HepG2 (cell line): ENCODE measurements around the gene TOLLIP. TPM values are rescaled to one million over a fixed set of nuclear protein-coding genes. Genes with fewer than 3 reads are reported as not detected.

Experiments
- ATAC-seq: fragments of 200-7000 bp; cut with Tn5 transposase; 3 replicates; pipeline ENCODE4 v1.9.1; 2020; ENCODE audit warnings: mild to moderate bottlenecking, moderate library complexity
- BruUV-seq: library from RNA; stranded (reverse); fragments of 400-500 nt; replicated peaks from 2 replicates; lab custom pipeline; 2021; lab: Mats Ljungman, UMichigan
- CTCF ChIA-PET: fragments of 300-600 bp; formaldehyde crosslinking; extraction: SDS; loops from one replicate; lab custom pipeline; 2021; ENCODE audit warnings: low total read pairs, inconsistent platforms, low intra/inter-chr PET ratio; lab: Yijun Ruan, JAX
- POLR2A ChIA-PET: fragments of 350-600 bp; sonication (Branson Sonifier 250); formaldehyde crosslinking; loops from one replicate; lab custom pipeline; 2020; ENCODE audit warnings: antibody characterized with exemption, inconsistent platforms; lab: Yijun Ruan, JAX
- DNase-seq: peaks from one replicate; pipeline ENCODE4 v3.0.0-alpha.2; 2015; ENCODE audit warnings: low spot score
- FAIRE-seq: peaks from 3 replicates; lab custom pipeline; 2011; peaks lifted over from hg19 to GRCh38; lab: Jason Lieb, UNC
- H2AFZ ChIP-seq: one replicate; pipeline ENCODE4 v1.6.1; 2011; ENCODE audit warnings: low read length, inconsistent platforms
- H3K27ac ChIP-seq: fragments of 300-600 bp; 3 replicates; pipeline ENCODE4 v1.8.0; 2011; ENCODE audit warnings: mixed run types, mild to moderate bottlenecking, mixed read lengths, low read length, inconsistent platforms; ENCODE audit not compliant: insufficient read depth; ENCODE audit errors: extremely low read length
- H3K27me3 ChIP-seq, 2 experiments: fragments of 200-600 bp in 1 of 2; 2 replicates in 1 of 2; 3 replicates in 1 of 2; pipeline versions ENCODE4 v1.6.0 to v1.8.0; 2011; ENCODE audit warnings: low read length in 2 of 2, mild to moderate bottlenecking in 2 of 2, moderate library complexity in 2 of 2, inconsistent platforms in 1 of 2; ENCODE audit not compliant: insufficient read depth in 2 of 2, control insufficient read depth in 1 of 2
- H3K36me3 ChIP-seq, 2 experiments: fragments of 200-600 bp in 1 of 2; replicated peaks in 1 of 2; 2 replicates in 1 of 2; 3 replicates in 1 of 2; pipeline versions ENCODE4 v1.5.1 to v1.8.0; 2011; ENCODE audit warnings: low read length in 2 of 2, inconsistent platforms in 1 of 2; ENCODE audit not compliant: insufficient read depth in 2 of 2, control insufficient read depth in 1 of 2
- H3K4me1 ChIP-seq: 2 replicates; pipeline ENCODE4 v1.5.1; 2012; ENCODE audit warnings: low read length, inconsistent platforms; ENCODE audit not compliant: insufficient read depth
- H3K4me2 ChIP-seq: 2 replicates; pipeline ENCODE4 v1.6.0; 2011; ENCODE audit warnings: low read depth, low read length, inconsistent platforms
- H3K4me3 ChIP-seq, 3 experiments: fragments of 200-600 bp in 1 of 3; sonication (generic), shearing (Covaris generic) in 1 of 3; replicated peaks in 1 of 3; 2 replicates each; pipeline ENCODE4 v1.5.1; 2011 to 2016; ENCODE audit warnings: low read length in 3 of 3, inconsistent platforms in 2 of 3, low read depth in 2 of 3, mild to moderate bottlenecking in 2 of 3, control low read depth in 1 of 3, mixed read lengths in 1 of 3; ENCODE audit not compliant: insufficient read depth in 1 of 3
- H3K79me2 ChIP-seq: one replicate; pipeline ENCODE4 v1.6.1; 2011; ENCODE audit warnings: low read length, inconsistent platforms; ENCODE audit not compliant: insufficient read depth
- H3K9ac ChIP-seq: 2 replicates; pipeline ENCODE4 v1.6.0; 2011; ENCODE audit warnings: mild to moderate bottlenecking, low read depth, low read length, inconsistent platforms; ENCODE audit not compliant: insufficient read depth
- H3K9me3 ChIP-seq: 2 replicates; pipeline ENCODE4 v1.5.1; 2012; ENCODE audit warnings: mild to moderate bottlenecking, low read length
- H4K20me1 ChIP-seq: 2 replicates; pipeline ENCODE4 v1.6.0; 2011; ENCODE audit warnings: inconsistent platforms, mild to moderate bottlenecking, low read length, moderate library complexity; ENCODE audit not compliant: insufficient read depth
- ADNP ChIP-seq: sonication (generic); formaldehyde crosslinking; IDR thresholded peaks from 2 replicates; pipeline ENCODE4 v1.4.0; 2020; ENCODE audit warnings: missing genetic modification reagents
- BHLHE40 ChIP-seq: IDR thresholded peaks from 2 replicates; pipeline ENCODE4 v1.6.1; 2011; ENCODE audit warnings: low read length, improper control_type of control experiment
- FOXO1 ChIP-seq: sonication (generic); formaldehyde crosslinking; IDR thresholded peaks from 2 replicates; pipeline ENCODE4 v1.4.0; 2020; ENCODE audit warnings: missing genetic modification reagents
- MED1 ChIP-seq: sonication (generic); formaldehyde crosslinking; IDR thresholded peaks from 2 replicates; pipeline ENCODE4 v1.4.0; 2020; ENCODE audit warnings: missing genetic modification reagents
- MTF2 ChIP-seq: sonication (generic); formaldehyde crosslinking; IDR thresholded peaks from 2 replicates; pipeline ENCODE4 v1.5.0; 2020; ENCODE audit warnings: missing genetic modification reagents, borderline replicate concordance
- NFE2L2 ChIP-seq: fragments of 150-350 bp; IDR thresholded peaks from 2 replicates; pipeline ENCODE4 v1.6.1; 2014; ENCODE audit warnings: low read length
- SETDB1 ChIP-seq: sonication (generic); formaldehyde crosslinking; IDR thresholded peaks from 2 replicates; pipeline ENCODE4 v1.5.1; 2020; ENCODE audit warnings: missing genetic modification reagents, mild to moderate bottlenecking, borderline replicate concordance
- SMYD3 ChIP-seq: sonication (generic); formaldehyde crosslinking; IDR thresholded peaks from 2 replicates; pipeline ENCODE4 v1.8.1; 2023; ENCODE audit warnings: mild to moderate bottlenecking, missing genetic modification reagents
- ZBTB21 ChIP-seq: sonication (generic); formaldehyde crosslinking; IDR thresholded peaks from 2 replicates; pipeline ENCODE4 v1.4.0; 2020; ENCODE audit warnings: missing genetic modification reagents
- ZFY ChIP-seq: sonication (generic); formaldehyde crosslinking; IDR thresholded peaks from 2 replicates; pipeline ENCODE4 v1.4.0; 2020; ENCODE audit warnings: missing genetic modification reagents
- ZNF570 ChIP-seq: sonication (generic); formaldehyde crosslinking; IDR thresholded peaks from 2 replicates; pipeline ENCODE4 v1.4.0; 2020; ENCODE audit warnings: mild to moderate bottlenecking, missing genetic modification reagents, borderline replicate concordance
- ZNF747 ChIP-seq: sonication (generic); formaldehyde crosslinking; IDR thresholded peaks from 2 replicates; pipeline ENCODE4 v1.8.1; 2023; ENCODE audit warnings: missing genetic modification reagents, mild to moderate bottlenecking, borderline replicate concordance
- WGBS: methylation state at CpG from one replicate; pipeline ENCODE4 v1.1.6; 2017; ENCODE audit warnings: low lambda C conversion rate; 5-methylcytosine and 5-hydroxymethylcytosine counted together
- in situ Hi-C: cut with HindIII; loops from 2 replicates; pipeline ENCODE4 v1.10.0; 2017; ENCODE audit warnings: low pct_unique_long_range_greater_than_20kb; ENCODE audit not compliant: extremely low pct_ligation_motif_present
- intact Hi-C: fragments of 100-400 bp; cut with micrococcal nuclease; formaldehyde crosslinking; loops from one replicate; pipeline ENCODE4 v1.10.0; 2022; ENCODE audit not compliant: unreplicated experiment
- polyA plus RNA-seq, 8 experiments: library from polyadenylated mRNA; depleted of rRNA in 3 of 8; stranded (reverse) in 7 of 8; unstranded in 1 of 8; fragments of >200 nt; fragmentation: Illumina TruSeq in 4 of 8; extraction: Trizol in 4 of 8; gene quantifications; 2 replicates each; pipeline versions ENCODE4 v1.2.1 to v1.2.3, GENCODE V29; 2011 to 2016; ENCODE audit warnings: low read depth in 4 of 8, missing spikeins in 1 of 8, mixed read lengths in 1 of 8; ENCODE audit not compliant: insufficient read depth in 1 of 8
- total RNA-seq, 5 experiments: library from RNA; depleted of rRNA; stranded (reverse); fragments of >200 nt; fragmentation: Illumina TruSeq; extraction: Trizol; gene quantifications; 2 replicates each; pipeline ENCODE4 v1.2.3, GENCODE V29; 2016; ENCODE audit warnings: low read depth in 1 of 5
- TF ChIP-seq, protein P1 (sequence below): sonication (generic); formaldehyde crosslinking; IDR thresholded peaks from 2 replicates; pipeline ENCODE4 v1.5.0; 2020; ENCODE audit warnings: mild to moderate bottlenecking, missing genetic modification reagents, borderline replicate concordance
- TF ChIP-seq, protein P2 (sequence below): sonication (generic); formaldehyde crosslinking; IDR thresholded peaks from 2 replicates; pipeline ENCODE4 v1.9.0; 2022; ENCODE audit warnings: missing genetic modification reagents, mild to moderate bottlenecking, borderline replicate concordance
- TF ChIP-seq, protein P3 (sequence below): IDR thresholded peaks from 2 replicates; pipeline ENCODE4 v1.6.1; 2012; ENCODE audit warnings: inconsistent platforms
- TF ChIP-seq, protein P4 (sequence below): sonication (generic); formaldehyde crosslinking; IDR thresholded peaks from 2 replicates; pipeline ENCODE4 v1.8.1; 2023; ENCODE audit warnings: mild to moderate bottlenecking, missing genetic modification reagents

Gene TOLLIP
- total and polyA plus RNA-seq, 2 of the 13 experiments (the other 11 are each of a cell fraction or from before 2014, with no cell fraction given): 25.9 to 47.5 TPM

DNA sequence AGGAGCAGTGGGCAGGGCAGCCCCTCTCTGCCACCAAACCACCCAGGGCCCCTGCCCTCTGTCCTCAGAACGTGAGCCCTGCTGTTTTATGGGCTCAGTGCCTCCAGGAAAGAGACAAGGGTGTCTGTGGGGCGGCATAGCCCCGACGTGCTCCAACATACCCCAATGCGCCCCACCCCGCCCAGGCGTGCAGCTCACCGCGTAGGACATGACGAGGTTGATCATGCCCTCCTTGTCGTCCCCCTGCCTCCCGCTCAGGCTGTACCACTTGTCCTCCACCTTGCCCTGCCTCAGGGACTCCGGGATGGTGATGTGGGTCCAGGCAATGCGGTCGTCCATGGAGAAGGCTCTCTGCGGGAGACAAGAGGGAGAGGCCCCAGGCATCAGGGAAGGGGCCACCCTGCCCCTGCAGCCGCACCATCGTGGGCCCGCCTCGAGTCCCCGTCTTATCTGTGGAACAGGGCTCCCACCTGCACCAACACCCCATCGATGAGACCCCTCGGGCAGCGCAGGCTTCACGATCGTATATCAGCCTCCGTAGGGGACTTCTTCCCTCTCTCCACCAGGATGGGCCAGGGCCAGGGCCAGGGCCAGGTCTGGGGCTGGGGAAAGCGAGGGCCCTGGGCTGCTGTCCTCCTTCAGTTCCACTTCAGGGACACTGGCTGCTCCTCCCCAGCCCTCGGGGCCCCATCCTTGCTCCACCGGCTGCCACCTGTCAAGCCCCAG lies 20.8 kb downstream of the TOLLIP start (continued):
- TF ChIP-seq, protein P1, sequence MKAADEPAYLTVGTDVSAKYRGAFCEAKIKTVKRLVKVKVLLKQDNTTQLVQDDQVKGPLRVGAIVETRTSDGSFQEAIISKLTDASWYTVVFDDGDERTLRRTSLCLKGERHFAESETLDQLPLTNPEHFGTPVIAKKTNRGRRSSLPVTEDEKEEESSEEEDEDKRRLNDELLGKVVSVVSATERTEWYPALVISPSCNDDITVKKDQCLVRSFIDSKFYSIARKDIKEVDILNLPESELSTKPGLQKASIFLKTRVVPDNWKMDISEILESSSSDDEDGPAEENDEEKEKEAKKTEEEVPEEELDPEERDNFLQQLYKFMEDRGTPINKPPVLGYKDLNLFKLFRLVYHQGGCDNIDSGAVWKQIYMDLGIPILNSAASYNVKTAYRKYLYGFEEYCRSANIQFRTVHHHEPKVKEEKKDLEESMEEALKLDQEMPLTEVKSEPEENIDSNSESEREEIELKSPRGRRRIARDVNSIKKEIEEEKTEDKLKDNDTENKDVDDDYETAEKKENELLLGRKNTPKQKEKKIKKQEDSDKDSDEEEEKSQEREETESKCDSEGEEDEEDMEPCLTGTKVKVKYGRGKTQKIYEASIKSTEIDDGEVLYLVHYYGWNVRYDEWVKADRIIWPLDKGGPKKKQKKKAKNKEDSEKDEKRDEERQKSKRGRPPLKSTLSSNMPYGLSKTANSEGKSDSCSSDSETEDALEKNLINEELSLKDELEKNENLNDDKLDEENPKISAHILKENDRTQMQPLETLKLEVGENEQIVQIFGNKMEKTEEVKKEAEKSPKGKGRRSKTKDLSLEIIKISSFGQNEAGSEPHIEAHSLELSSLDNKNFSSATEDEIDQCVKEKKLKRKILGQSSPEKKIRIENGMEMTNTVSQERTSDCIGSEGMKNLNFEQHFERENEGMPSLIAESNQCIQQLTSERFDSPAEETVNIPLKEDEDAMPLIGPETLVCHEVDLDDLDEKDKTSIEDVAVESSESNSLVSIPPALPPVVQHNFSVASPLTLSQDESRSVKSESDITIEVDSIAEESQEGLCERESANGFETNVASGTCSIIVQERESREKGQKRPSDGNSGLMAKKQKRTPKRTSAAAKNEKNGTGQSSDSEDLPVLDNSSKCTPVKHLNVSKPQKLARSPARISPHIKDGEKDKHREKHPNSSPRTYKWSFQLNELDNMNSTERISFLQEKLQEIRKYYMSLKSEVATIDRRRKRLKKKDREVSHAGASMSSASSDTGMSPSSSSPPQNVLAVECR (CRISPR knock-in tag): no peak
- TF ChIP-seq ZFY (no peak), ZNF570 (CRISPR knock-in tag) (no peak), ADNP (CRISPR knock-in tag) (no peak), SMYD3 (no peak), MED1 (no peak), FOXO1 (CRISPR knock-in tag) (no peak)

DNA sequence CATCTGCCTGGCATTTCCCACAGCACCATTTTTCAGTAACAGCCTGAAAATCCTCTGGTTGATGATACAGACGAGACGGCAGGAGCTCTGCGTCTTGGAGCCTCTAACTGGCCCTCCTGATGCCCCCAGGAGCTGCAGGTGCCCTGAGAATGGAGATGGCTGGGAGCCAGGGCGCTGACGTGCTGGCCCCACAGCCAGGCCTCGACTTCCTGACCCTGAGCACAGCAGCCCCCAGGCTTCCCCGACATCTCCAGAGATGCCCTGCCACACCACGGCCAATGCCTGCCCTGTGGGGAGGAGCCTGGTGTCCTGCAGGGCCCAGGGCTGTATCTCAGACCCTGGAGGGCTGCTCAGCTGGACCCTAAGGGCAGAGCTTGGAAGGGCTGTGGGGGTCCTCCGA lies 21.5 kb downstream of the TOLLIP start:
- Histone ChIP-seq H4K20me1 (no peaks in the 10 kb centered on the region), H3K27ac (no peak overlapping the region), H3K79me2 (peaks cover 4% of the 10 kb centered on the region), H3K9me3 (no peaks in the 10 kb centered on the region), H3K9ac (no peak overlapping the region), H3K36me3 (peaks cover 51 to 76% of the 10 kb centered on the region in 2 experiments; a peak in 4 of 5 replicates), H3K4me2 (no peak overlapping the region), H3K4me3 (no peak overlapping the region), H3K4me1 (no peaks in the 10 kb centered on the region), H2AFZ (no peak overlapping the region), H3K27me3 (no peaks in the 10 kb centered on the region; a peak in 1 of 5 replicates)
- BruUV-seq: no TSS peak
- FAIRE-seq: no peak
- ChIA-PET POLR2A (no interaction called here), CTCF (no interaction called here)
- in situ Hi-C loops: no loop called here
- 98% methylated on average over 3 of the region's 9 CpGs for WGBS
- no peak for ATAC-seq
- no peak for DNase-seq
- intact Hi-C loops: no loop called here
- no peak for TF ChIP-seq SETDB1 (CRISPR knock-in tag)
- no peak for TF ChIP-seq ZBTB21 (CRISPR knock-in tag)
- TF ChIP-seq, protein P2, sequence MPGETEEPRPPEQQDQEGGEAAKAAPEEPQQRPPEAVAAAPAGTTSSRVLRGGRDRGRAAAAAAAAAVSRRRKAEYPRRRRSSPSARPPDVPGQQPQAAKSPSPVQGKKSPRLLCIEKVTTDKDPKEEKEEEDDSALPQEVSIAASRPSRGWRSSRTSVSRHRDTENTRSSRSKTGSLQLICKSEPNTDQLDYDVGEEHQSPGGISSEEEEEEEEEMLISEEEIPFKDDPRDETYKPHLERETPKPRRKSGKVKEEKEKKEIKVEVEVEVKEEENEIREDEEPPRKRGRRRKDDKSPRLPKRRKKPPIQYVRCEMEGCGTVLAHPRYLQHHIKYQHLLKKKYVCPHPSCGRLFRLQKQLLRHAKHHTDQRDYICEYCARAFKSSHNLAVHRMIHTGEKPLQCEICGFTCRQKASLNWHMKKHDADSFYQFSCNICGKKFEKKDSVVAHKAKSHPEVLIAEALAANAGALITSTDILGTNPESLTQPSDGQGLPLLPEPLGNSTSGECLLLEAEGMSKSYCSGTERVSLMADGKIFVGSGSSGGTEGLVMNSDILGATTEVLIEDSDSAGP: no peak
- TF ChIP-seq NFE2L2: no peak
- TF ChIP-seq, protein P3, sequence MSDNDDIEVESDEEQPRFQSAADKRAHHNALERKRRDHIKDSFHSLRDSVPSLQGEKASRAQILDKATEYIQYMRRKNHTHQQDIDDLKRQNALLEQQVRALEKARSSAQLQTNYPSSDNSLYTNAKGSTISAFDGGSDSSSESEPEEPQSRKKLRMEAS: no peak
- TF ChIP-seq, protein P4, sequence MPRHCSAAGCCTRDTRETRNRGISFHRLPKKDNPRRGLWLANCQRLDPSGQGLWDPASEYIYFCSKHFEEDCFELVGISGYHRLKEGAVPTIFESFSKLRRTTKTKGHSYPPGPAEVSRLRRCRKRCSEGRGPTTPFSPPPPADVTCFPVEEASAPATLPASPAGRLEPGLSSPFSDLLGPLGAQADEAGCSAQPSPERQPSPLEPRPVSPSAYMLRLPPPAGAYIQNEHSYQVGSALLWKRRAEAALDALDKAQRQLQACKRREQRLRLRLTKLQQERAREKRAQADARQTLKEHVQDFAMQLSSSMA (CRISPR knock-in tag): no peak
- TF ChIP-seq ZNF747 (CRISPR knock-in tag): no peak
- no peak for TF ChIP-seq BHLHE40
- TF ChIP-seq MTF2 (CRISPR knock-in tag): no peak
